WTC11 (cell line): ENCODE measurements around the gene MUC12. TPM values are rescaled to one million over a fixed set of nuclear protein-coding genes. Genes with fewer than 3 reads are reported as not detected.

Experiments used
- ATAC-seq: fragments of 200-7000 bp; cut with Tn5 transposase; 2 replicates; pipeline ENCODE4 v1.10.0; 2021; ENCODE audit warnings: mild to moderate bottlenecking, moderate library complexity
- CTCF ChIA-PET: fragments of 300-600 bp; sonication (Branson Sonifier 250); formaldehyde crosslinking; loops from one replicate; lab custom pipeline; 2021; ENCODE audit warnings: antibody characterized with exemption; lab: Charles Lee
- POLR2A ChIA-PET: fragments of 350-600 bp; sonication (Branson Sonifier 250); formaldehyde crosslinking; loops from one replicate; lab custom pipeline; 2021; ENCODE audit warnings: antibody characterized with exemption; lab: Charles Lee
- DNase-seq: peaks from one replicate; pipeline ENCODE4 v3.0.0; 2021; ENCODE audit warnings: low spot score
- H3K27ac Mint-ChIP-seq: 2 replicates; pipeline ENCODE4 v1.8.0; 2021; ENCODE audit warnings: mixed read lengths
- H3K27me3 Mint-ChIP-seq: 2 replicates; pipeline ENCODE4 v1.8.0; 2021; ENCODE audit warnings: low read depth, mild to moderate bottlenecking, moderate library complexity, mixed read lengths
- H3K36me3 Mint-ChIP-seq: 2 replicates; pipeline ENCODE4 v1.8.0; 2021; ENCODE audit warnings: mixed read lengths
- H3K4me1 Mint-ChIP-seq: 2 replicates; pipeline ENCODE4 v1.8.0; 2022; ENCODE audit warnings: mixed read lengths
- H3K4me3 Mint-ChIP-seq: 2 replicates; pipeline ENCODE4 v1.8.0; 2021; ENCODE audit warnings: mild to moderate bottlenecking, moderate library complexity, mixed read lengths
- H3K9me3 Mint-ChIP-seq: 2 replicates; pipeline ENCODE4 v1.8.0; 2021; ENCODE audit warnings: mixed read lengths
- ATF1 ChIP-seq: sonication (generic); formaldehyde crosslinking; IDR thresholded peaks from 2 replicates; pipeline ENCODE4 v1.8.1; 2023; ENCODE audit warnings: mild to moderate bottlenecking, moderate library complexity, missing genetic modification reagents
- CREM ChIP-seq: sonication (generic); formaldehyde crosslinking; IDR thresholded peaks from 2 replicates; pipeline ENCODE4 v1.8.1; 2022; ENCODE audit warnings: mild to moderate bottlenecking, missing genetic modification reagents, moderate library complexity
- ELF4 ChIP-seq: sonication (generic); formaldehyde crosslinking; IDR thresholded peaks from 2 replicates; pipeline ENCODE4 v1.8.1; 2022; ENCODE audit warnings: low read depth, mild to moderate bottlenecking, moderate library complexity, missing genetic modification reagents
- ESRRA ChIP-seq: sonication (generic); formaldehyde crosslinking; IDR thresholded peaks from 2 replicates; pipeline ENCODE4 v1.8.1; 2022; ENCODE audit warnings: mild to moderate bottlenecking, missing genetic modification reagents, borderline replicate concordance
- GABPB1 ChIP-seq: sonication (generic); formaldehyde crosslinking; IDR thresholded peaks from 2 replicates; pipeline ENCODE4 v1.8.1; 2023; ENCODE audit warnings: mild to moderate bottlenecking, missing genetic modification reagents
- GTF2I ChIP-seq: fragments of 250-450 bp; sonication (Bioruptor Pico); conservative IDR thresholded peaks from 2 replicates; pipeline ENCODE4 v1.4.0; 2021; ENCODE audit warnings: mild to moderate bottlenecking
- IRF2 ChIP-seq: sonication (generic); formaldehyde crosslinking; IDR thresholded peaks from 2 replicates; pipeline ENCODE4 v1.8.0; 2022; ENCODE audit warnings: low read depth, missing genetic modification reagents, borderline replicate concordance
- JUN ChIP-seq: sonication (generic); formaldehyde crosslinking; IDR thresholded peaks from 2 replicates; pipeline ENCODE4 v1.8.0; 2023; ENCODE audit warnings: mild to moderate bottlenecking, missing genetic modification reagents
- KAT7 ChIP-seq: sonication (generic); formaldehyde crosslinking; IDR thresholded peaks from 2 replicates; pipeline ENCODE4 v1.8.1; 2023; ENCODE audit warnings: missing genetic modification reagents, mild to moderate bottlenecking, borderline replicate concordance
- NR1H2 ChIP-seq: sonication (generic); formaldehyde crosslinking; IDR thresholded peaks from 2 replicates; pipeline ENCODE4 v1.9.0; 2021; ENCODE audit warnings: mild to moderate bottlenecking, moderate library complexity, missing genetic modification reagents
- NR2C2 ChIP-seq: sonication (generic); formaldehyde crosslinking; IDR thresholded peaks from 2 replicates; pipeline ENCODE4 v1.8.0; 2022; ENCODE audit warnings: mild to moderate bottlenecking, missing genetic modification reagents
- PRRX2 ChIP-seq: fragments of 250-450 bp; sonication (Bioruptor Pico); IDR thresholded peaks from 2 replicates; pipeline ENCODE4 v1.8.0; 2021; ENCODE audit warnings: mild to moderate bottlenecking
- SMAD4 ChIP-seq: sonication (generic); formaldehyde crosslinking; IDR thresholded peaks from 2 replicates; pipeline ENCODE4 v1.8.0; 2022; ENCODE audit warnings: mild to moderate bottlenecking, missing genetic modification reagents
- TCF7 ChIP-seq: sonication (generic); formaldehyde crosslinking; IDR thresholded peaks from 2 replicates; pipeline ENCODE4 v1.8.0; 2022; ENCODE audit warnings: mild to moderate bottlenecking, low read depth, missing genetic modification reagents, moderate library complexity
- ZNF121 ChIP-seq: sonication (generic); formaldehyde crosslinking; IDR thresholded peaks from 2 replicates; pipeline ENCODE4 v1.8.0; 2023; ENCODE audit warnings: missing genetic modification reagents
- ZNF138 ChIP-seq: sonication (generic); formaldehyde crosslinking; conservative IDR thresholded peaks from 2 replicates; pipeline ENCODE4 v1.8.1; 2022; ENCODE audit warnings: mild to moderate bottlenecking, moderate library complexity, missing genetic modification reagents
- ZNF263 ChIP-seq: sonication (generic); formaldehyde crosslinking; IDR thresholded peaks from 2 replicates; pipeline ENCODE4 v1.8.1; 2022; ENCODE audit warnings: low read depth, mild to moderate bottlenecking, moderate library complexity, missing genetic modification reagents
- ZNF423 ChIP-seq: fragments of 250-450 bp; sonication (Bioruptor Pico); IDR thresholded peaks from 2 replicates; pipeline ENCODE4 v2.1.2; 2022; ENCODE audit warnings: mild to moderate bottlenecking, moderate library complexity
- total RNA-seq: library from RNA; stranded (reverse); gene quantifications from 3 replicates; pipeline ENCODE4 v1.2.3, GENCODE V29; 2021
- TF ChIP-seq, protein P1 (sequence below): sonication (generic); formaldehyde crosslinking; IDR thresholded peaks from 2 replicates; pipeline ENCODE4 v1.8.1; 2023; ENCODE audit warnings: mild to moderate bottlenecking, missing genetic modification reagents
- TF ChIP-seq, protein P2 (sequence below): sonication (generic); formaldehyde crosslinking; IDR thresholded peaks from 2 replicates; pipeline ENCODE4 v1.8.1; 2023; ENCODE audit warnings: mild to moderate bottlenecking, moderate library complexity, missing genetic modification reagents
- TF ChIP-seq, protein P3 (sequence below): sonication (generic); formaldehyde crosslinking; IDR thresholded peaks from 2 replicates; pipeline ENCODE4 v1.8.0; 2023; ENCODE audit warnings: missing genetic modification reagents, mild to moderate bottlenecking, borderline replicate concordance
- TF ChIP-seq, protein P4 (sequence below): sonication (generic); formaldehyde crosslinking; IDR thresholded peaks from 2 replicates; pipeline ENCODE4 v1.8.0; 2022; ENCODE audit warnings: missing genetic modification reagents
- TF ChIP-seq, protein P5 (sequence below): sonication (generic); formaldehyde crosslinking; IDR thresholded peaks from 2 replicates; pipeline ENCODE4 v1.8.0; 2023; ENCODE audit warnings: missing genetic modification reagents
- TF ChIP-seq, protein P6 (sequence below): sonication (generic); formaldehyde crosslinking; IDR thresholded peaks from 2 replicates; pipeline ENCODE4 v1.8.1; 2022; ENCODE audit warnings: missing genetic modification reagents, borderline replicate concordance
- TF ChIP-seq, protein P7 (sequence below): fragments of 250-450 bp; sonication (Bioruptor Pico); IDR thresholded peaks from 2 replicates; pipeline ENCODE4 v1.8.0; 2021; ENCODE audit warnings: mild to moderate bottlenecking

MUC12 gene
- total RNA-seq, 1 experiment from 2014 or later, result 5.7 TPM

DNA sequence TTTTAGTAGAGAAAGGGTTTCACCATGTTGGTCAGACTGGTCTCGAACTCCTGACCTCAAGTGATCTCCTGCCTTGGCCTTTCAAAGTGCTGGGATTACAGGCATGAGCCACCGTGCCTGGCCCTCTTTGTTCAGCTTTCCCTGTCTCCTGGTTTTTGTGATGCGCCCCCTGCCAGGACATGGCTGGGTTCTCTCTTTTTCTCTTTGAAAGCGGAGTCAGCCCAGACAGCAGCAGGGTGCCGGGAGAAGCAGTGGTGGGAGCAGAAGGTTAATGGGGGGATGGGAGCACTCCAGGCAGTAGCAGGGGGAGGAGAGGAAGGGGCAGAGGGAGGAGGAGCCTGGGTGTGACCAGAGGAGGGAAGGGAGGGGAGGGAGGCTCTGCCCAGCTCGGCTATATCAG is 18.2 kb upstream of the MUC12 start:
- Mint-ChIP-seq H3K27ac (no peak overlapping the region), H3K36me3 (no peaks in the 10 kb centered on the region), H3K27me3 (no peaks in the 10 kb centered on the region), H3K4me3 (no peak overlapping the region), H3K9me3 (no peaks in the 10 kb centered on the region), H3K4me1 (peaks cover 26% of the 10 kb centered on the region)
- peak; percentile 87 for DNase-seq
- peak; percentile 84 for ATAC-seq
- CTCF ChIA-PET, result interaction anchor here (0.6 to 3.6 kb wide), 23 partner anchors 9 to 374 kb away, joined by 3 to 30 read pairs (median 4); partner anchors contain the start of genes ACHE, MUC17, POP7 and SRRT
- POLR2A ChIA-PET, result interaction anchor here (2.3 kb wide), 1 partner anchor 15 kb away, joined by 12 read pairs; no protein-coding TSS in a partner anchor
- peak; percentile 90 for TF ChIP-seq ZNF121 (CRISPR knock-in tag)
- TF ChIP-seq NR2C2 (CRISPR knock-in tag), result no peak
- TF ChIP-seq ESRRA (CRISPR knock-in tag), result no peak
- no peak for TF ChIP-seq CREM (CRISPR knock-in tag)
- TF ChIP-seq, protein P1, sequence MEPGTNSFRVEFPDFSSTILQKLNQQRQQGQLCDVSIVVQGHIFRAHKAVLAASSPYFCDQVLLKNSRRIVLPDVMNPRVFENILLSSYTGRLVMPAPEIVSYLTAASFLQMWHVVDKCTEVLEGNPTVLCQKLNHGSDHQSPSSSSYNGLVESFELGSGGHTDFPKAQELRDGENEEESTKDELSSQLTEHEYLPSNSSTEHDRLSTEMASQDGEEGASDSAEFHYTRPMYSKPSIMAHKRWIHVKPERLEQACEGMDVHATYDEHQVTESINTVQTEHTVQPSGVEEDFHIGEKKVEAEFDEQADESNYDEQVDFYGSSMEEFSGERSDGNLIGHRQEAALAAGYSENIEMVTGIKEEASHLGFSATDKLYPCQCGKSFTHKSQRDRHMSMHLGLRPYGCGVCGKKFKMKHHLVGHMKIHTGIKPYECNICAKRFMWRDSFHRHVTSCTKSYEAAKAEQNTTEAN (CRISPR knock-in tag), result no peak
- no peak for TF ChIP-seq GTF2I (CRISPR knock-in tag)
- no peak for TF ChIP-seq PRRX2 (CRISPR knock-in tag)
- no peak for TF ChIP-seq IRF2 (CRISPR knock-in tag)
- TF ChIP-seq, protein P2, sequence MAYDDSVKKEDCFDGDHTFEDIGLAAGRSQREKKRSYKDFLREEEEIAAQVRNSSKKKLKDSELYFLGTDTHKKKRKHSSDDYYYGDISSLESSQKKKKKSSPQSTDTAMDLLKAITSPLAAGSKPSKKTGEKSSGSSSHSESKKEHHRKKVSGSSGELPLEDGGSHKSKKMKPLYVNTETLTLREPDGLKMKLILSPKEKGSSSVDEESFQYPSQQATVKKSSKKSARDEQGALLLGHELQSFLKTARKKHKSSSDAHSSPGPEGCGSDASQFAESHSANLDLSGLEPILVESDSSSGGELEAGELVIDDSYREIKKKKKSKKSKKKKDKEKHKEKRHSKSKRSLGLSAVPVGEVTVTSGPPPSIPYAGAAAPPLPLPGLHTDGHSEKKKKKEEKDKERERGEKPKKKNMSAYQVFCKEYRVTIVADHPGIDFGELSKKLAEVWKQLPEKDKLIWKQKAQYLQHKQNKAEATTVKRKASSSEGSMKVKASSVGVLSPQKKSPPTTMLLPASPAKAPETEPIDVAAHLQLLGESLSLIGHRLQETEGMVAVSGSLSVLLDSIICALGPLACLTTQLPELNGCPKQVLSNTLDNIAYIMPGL (CRISPR knock-in tag), result no peak
- no peak for TF ChIP-seq NR1H2
- no peak for TF ChIP-seq TCF7 (CRISPR knock-in tag)
- TF ChIP-seq KAT7 (CRISPR knock-in tag), result no peak
- TF ChIP-seq, protein P3, sequence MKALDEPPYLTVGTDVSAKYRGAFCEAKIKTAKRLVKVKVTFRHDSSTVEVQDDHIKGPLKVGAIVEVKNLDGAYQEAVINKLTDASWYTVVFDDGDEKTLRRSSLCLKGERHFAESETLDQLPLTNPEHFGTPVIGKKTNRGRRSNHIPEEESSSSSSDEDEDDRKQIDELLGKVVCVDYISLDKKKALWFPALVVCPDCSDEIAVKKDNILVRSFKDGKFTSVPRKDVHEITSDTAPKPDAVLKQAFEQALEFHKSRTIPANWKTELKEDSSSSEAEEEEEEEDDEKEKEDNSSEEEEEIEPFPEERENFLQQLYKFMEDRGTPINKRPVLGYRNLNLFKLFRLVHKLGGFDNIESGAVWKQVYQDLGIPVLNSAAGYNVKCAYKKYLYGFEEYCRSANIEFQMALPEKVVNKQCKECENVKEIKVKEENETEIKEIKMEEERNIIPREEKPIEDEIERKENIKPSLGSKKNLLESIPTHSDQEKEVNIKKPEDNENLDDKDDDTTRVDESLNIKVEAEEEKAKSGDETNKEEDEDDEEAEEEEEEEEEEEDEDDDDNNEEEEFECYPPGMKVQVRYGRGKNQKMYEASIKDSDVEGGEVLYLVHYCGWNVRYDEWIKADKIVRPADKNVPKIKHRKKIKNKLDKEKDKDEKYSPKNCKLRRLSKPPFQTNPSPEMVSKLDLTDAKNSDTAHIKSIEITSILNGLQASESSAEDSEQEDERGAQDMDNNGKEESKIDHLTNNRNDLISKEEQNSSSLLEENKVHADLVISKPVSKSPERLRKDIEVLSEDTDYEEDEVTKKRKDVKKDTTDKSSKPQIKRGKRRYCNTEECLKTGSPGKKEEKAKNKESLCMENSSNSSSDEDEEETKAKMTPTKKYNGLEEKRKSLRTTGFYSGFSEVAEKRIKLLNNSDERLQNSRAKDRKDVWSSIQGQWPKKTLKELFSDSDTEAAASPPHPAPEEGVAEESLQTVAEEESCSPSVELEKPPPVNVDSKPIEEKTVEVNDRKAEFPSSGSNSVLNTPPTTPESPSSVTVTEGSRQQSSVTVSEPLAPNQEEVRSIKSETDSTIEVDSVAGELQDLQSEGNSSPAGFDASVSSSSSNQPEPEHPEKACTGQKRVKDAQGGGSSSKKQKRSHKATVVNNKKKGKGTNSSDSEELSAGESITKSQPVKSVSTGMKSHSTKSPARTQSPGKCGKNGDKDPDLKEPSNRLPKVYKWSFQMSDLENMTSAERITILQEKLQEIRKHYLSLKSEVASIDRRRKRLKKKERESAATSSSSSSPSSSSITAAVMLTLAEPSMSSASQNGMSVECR (CRISPR knock-in tag), result no peak
- TF ChIP-seq ATF1, result no peak
- TF ChIP-seq JUN, result no peak
- TF ChIP-seq, protein P4, sequence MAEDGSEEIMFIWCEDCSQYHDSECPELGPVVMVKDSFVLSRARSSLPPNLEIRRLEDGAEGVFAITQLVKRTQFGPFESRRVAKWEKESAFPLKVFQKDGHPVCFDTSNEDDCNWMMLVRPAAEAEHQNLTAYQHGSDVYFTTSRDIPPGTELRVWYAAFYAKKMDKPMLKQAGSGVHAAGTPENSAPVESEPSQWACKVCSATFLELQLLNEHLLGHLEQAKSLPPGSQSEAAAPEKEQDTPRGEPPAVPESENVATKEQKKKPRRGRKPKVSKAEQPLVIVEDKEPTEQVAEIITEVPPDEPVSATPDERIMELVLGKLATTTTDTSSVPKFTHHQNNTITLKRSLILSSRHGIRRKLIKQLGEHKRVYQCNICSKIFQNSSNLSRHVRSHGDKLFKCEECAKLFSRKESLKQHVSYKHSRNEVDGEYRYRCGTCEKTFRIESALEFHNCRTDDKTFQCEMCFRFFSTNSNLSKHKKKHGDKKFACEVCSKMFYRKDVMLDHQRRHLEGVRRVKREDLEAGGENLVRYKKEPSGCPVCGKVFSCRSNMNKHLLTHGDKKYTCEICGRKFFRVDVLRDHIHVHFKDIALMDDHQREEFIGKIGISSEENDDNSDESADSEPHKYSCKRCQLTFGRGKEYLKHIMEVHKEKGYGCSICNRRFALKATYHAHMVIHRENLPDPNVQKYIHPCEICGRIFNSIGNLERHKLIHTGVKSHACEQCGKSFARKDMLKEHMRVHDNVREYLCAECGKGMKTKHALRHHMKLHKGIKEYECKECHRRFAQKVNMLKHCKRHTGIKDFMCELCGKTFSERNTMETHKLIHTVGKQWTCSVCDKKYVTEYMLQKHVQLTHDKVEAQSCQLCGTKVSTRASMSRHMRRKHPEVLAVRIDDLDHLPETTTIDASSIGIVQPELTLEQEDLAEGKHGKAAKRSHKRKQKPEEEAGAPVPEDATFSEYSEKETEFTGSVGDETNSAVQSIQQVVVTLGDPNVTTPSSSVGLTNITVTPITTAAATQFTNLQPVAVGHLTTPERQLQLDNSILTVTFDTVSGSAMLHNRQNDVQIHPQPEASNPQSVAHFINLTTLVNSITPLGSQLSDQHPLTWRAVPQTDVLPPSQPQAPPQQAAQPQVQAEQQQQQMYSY (CRISPR knock-in tag), result no peak
- TF ChIP-seq, protein P5, sequence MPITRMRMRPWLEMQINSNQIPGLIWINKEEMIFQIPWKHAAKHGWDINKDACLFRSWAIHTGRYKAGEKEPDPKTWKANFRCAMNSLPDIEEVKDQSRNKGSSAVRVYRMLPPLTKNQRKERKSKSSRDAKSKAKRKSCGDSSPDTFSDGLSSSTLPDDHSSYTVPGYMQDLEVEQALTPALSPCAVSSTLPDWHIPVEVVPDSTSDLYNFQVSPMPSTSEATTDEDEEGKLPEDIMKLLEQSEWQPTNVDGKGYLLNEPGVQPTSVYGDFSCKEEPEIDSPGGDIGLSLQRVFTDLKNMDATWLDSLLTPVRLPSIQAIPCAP (CRISPR knock-in tag), result no peak
- TF ChIP-seq ZNF423 (CRISPR knock-in tag), result peak; percentile 95
- TF ChIP-seq, protein P6, sequence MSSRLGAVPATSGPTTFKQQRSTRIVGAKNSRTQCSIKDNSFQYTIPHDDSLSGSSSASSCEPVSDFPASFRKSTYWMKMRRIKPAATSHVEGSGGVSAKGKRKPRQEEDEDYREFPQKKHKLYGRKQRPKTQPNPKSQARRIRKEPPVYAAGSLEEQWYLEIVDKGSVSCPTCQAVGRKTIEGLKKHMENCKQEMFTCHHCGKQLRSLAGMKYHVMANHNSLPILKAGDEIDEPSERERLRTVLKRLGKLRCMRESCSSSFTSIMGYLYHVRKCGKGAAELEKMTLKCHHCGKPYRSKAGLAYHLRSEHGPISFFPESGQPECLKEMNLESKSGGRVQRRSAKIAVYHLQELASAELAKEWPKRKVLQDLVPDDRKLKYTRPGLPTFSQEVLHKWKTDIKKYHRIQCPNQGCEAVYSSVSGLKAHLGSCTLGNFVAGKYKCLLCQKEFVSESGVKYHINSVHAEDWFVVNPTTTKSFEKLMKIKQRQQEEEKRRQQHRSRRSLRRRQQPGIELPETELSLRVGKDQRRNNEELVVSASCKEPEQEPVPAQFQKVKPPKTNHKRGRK (CRISPR knock-in tag), result no peak
- TF ChIP-seq ZNF138, result no peak; the same call in 1 of the 2 replicates
- TF ChIP-seq GABPB1, result no peak
- TF ChIP-seq SMAD4 (CRISPR knock-in tag), result peak; percentile 69; the same call in 1 of the 2 replicates
- TF ChIP-seq, protein P7, sequence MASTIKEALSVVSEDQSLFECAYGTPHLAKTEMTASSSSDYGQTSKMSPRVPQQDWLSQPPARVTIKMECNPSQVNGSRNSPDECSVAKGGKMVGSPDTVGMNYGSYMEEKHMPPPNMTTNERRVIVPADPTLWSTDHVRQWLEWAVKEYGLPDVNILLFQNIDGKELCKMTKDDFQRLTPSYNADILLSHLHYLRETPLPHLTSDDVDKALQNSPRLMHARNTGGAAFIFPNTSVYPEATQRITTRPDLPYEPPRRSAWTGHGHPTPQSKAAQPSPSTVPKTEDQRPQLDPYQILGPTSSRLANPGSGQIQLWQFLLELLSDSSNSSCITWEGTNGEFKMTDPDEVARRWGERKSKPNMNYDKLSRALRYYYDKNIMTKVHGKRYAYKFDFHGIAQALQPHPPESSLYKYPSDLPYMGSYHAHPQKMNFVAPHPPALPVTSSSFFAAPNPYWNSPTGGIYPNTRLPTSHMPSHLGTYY (CRISPR knock-in tag), result no peak
- TF ChIP-seq ELF4 (CRISPR knock-in tag), result no peak
- TF ChIP-seq ZNF263 (CRISPR knock-in tag), result no peak; the same call in 1 of the 2 replicates
